NB4 (cell line): ENCODE results near the gene CFAP251.
"Not testable (repeated sequence)": the region's sequence is repeated elsewhere in the genome, so short reads cannot be mapped to it uniquely, and the experiment has no call there.

Source experiments
- DNase-seq: peaks from one replicate; pipeline ENCODE4 v3.0.0; 2010; ENCODE audit warnings: low read depth
- H3K4me3 ChIP-seq: one replicate; pipeline ENCODE4 v1.5.1; 2011; ENCODE audit warnings: mild to moderate bottlenecking, low read depth, low read length, moderate library complexity
- CTCF ChIP-seq: IDR thresholded peaks from one replicate; pipeline ENCODE4 v1.5.1; 2012; ENCODE audit warnings: low read depth, low read length
- MAX ChIP-seq: IDR thresholded peaks from 2 replicates; pipeline ENCODE4 v1.6.1; 2011; ENCODE audit warnings: low read depth, low read length
- MYC ChIP-seq: IDR thresholded peaks from 2 replicates; pipeline ENCODE4 v1.6.1; 2011; ENCODE audit warnings: low read depth, low read length
- POLR2A ChIP-seq: IDR thresholded peaks from 2 replicates; pipeline ENCODE4 v1.6.1; 2011; ENCODE audit warnings: mild to moderate bottlenecking; ENCODE audit not compliant: insufficient read length; ENCODE audit errors: extremely low read depth

CFAP251 gene

GRCh38 chr12:121917950-121918678 lies at the start of gene CFAP251:
Gene CFAP251, plus strand, starts transcription at chr12:121918592. Its CDS starts 2,714 bp downstream, at chr12:121921306.
- DNase-seq = no peak
- TF ChIP-seq CTCF = no peak
- no peak for TF ChIP-seq POLR2A
- TF ChIP-seq MYC = no peak
- TF ChIP-seq MAX = no peak

GRCh38 chr12:121869229-121869628 lies 49.2 kb upstream of the CFAP251 start:
- H3K4me3 ChIP-seq, DNase-seq: not testable (repeated sequence)

More at GRCh38 chr12:121917950-121918678, at the start of gene CFAP251:
- no peak within 1 kb of the TSS for H3K4me3 ChIP-seq

- H3K4me3 ChIP-seq = no peak overlapping the region
- TF ChIP-seq POLR2A (no peak), MAX (no peak), MYC (no peak), CTCF (no peak)
- no peak for DNase-seq
These were observed 46.9 kb upstream of the CFAP251 start for GRCh38 chr12:121871467-121871866.

GRCh38 chr12:121872546-121873215 lies 45.7 kb upstream of the CFAP251 start:
- TF ChIP-seq POLR2A (no peak), MAX (no peak), MYC (no peak), CTCF (no peak)
- no peak overlapping the region for H3K4me3 ChIP-seq
- DNase-seq = no peak

- no peak for DNase-seq
- TF ChIP-seq MAX (no peak), POLR2A (no peak), CTCF (no peak), MYC (no peak)
- H3K4me3 ChIP-seq = no peak overlapping the region
These were observed 45.2 kb upstream of the CFAP251 start for GRCh38 chr12:121873216-121873569.

- no peak overlapping the region for H3K4me3 ChIP-seq
- no peak for TF ChIP-seq MYC
- TF ChIP-seq MAX = no peak
- TF ChIP-seq CTCF = no peak
- no peak for TF ChIP-seq POLR2A
- DNase-seq = no peak
These were observed 44.3 kb upstream of the CFAP251 start for GRCh38 chr12:121874071-121874470.
